HCT116 (cell line): Measurements from ENCODE around the gene GPRC5A. TPM values are rescaled to one million over a fixed set of nuclear protein-coding genes. Genes with fewer than 3 reads are reported as not detected.
A peak's percentile ranks its signal among the peaks of the same experiment; 100 is the strongest.

Experiments
- ATAC-seq: fragments of 200-7000 bp; cut with Tn5 transposase; 2 replicates; pipeline ENCODE4 v1.9.1; 2020; ENCODE audit warnings: mild to moderate bottlenecking, moderate library complexity
- BruUV-seq: library from RNA; stranded (reverse); fragments of 400-500 nt; replicated peaks from 2 replicates; lab custom pipeline; 2021; lab: Mats Ljungman, UMichigan
- CTCF ChIA-PET: fragments of 300-600 bp; sonication (Branson Sonifier 250); formaldehyde crosslinking; loops from one replicate; lab custom pipeline; 2021; ENCODE audit warnings: antibody characterized with exemption; lab: Charles Lee
- POLR2A ChIA-PET: fragments of 300-600, 350-600 bp; sonication (Branson Sonifier 250); formaldehyde crosslinking; loops from one replicate; lab custom pipeline; 2021; ENCODE audit warnings: antibody characterized with exemption; lab: Charles Lee
- RAD21 ChIA-PET, 2 experiments: fragments of 300-600 bp; sonication (Branson Sonifier 250); formaldehyde crosslinking; loops; one replicate each; lab custom pipeline; 2023; ENCODE audit warnings: low total read pairs in 2 of 2; ENCODE audit not compliant: uncharacterized antibody in 2 of 2, unreplicated experiment in 2 of 2, low non-redundant PET in 1 of 2; lab: Charles Lee
- DNase-seq: peaks from one replicate; pipeline ENCODE4 v3.0.0-alpha.2; 2010; ENCODE audit warnings: low read depth, low spot score
- H2AFZ ChIP-seq: fragments of 200-600 bp; shearing (Covaris generic), sonication (generic); 2 replicates; pipeline ENCODE4 v1.6.1; 2017; ENCODE audit warnings: low read depth, mixed run types, mixed read lengths, antibody characterized with exemption, low read length; ENCODE audit not compliant: poor library complexity, severe bottlenecking
- H3K27ac ChIP-seq: 2 replicates; pipeline ENCODE4 v1.5.1; 2012; ENCODE audit warnings: low read depth, low read length
- H3K27me3 ChIP-seq: fragments of 200-600 bp; sonication (generic); 2 replicates; pipeline ENCODE4 v1.6.1; 2016; ENCODE audit warnings: mixed run types, low read length, mixed read lengths; ENCODE audit not compliant: insufficient read depth
- H3K36me3 ChIP-seq, 2 experiments: fragments of 200-500 bp in 1 of 2; fragments of 200-600 bp in 1 of 2; sonication (Bioruptor generic) in 1 of 2; sonication (generic) in 1 of 2; 2 replicates each; pipeline versions ENCODE4 v1.5.1 to v1.6.1; 2014 to 2016; ENCODE audit warnings: low read length in 2 of 2, inconsistent platforms in 1 of 2, mixed read lengths in 1 of 2, mixed run types in 1 of 2; ENCODE audit not compliant: insufficient read depth in 2 of 2, control insufficient read depth in 1 of 2
- H3K4me1 ChIP-seq, 2 experiments: fragments of 200-600 bp in 1 of 2; sonication (generic) in 1 of 2; 2 replicates each; pipeline versions ENCODE4 v1.5.1 to v1.6.1; 2012 to 2017; ENCODE audit warnings: low read length in 2 of 2, inconsistent platforms in 1 of 2, mild to moderate bottlenecking in 1 of 2, mixed read lengths in 1 of 2, mixed run types in 1 of 2, moderate library complexity in 1 of 2; ENCODE audit not compliant: insufficient read depth in 2 of 2, control insufficient read depth in 1 of 2
- H3K4me2 ChIP-seq: fragments of 200-600 bp; sonication (generic); 2 replicates; pipeline ENCODE4 v1.6.1; 2017; ENCODE audit warnings: mixed run types, low read length, mixed read lengths
- H3K4me3 ChIP-seq, 2 experiments: fragments of 200-600 bp in 1 of 2; sonication (generic) in 1 of 2; replicated peaks in 1 of 2; 2 replicates each; pipeline ENCODE4 v1.5.1; 2011 to 2016; ENCODE audit warnings: low read length in 2 of 2, control low read depth in 1 of 2, low read depth in 1 of 2, mild to moderate bottlenecking in 1 of 2, mixed read lengths in 1 of 2, mixed run types in 1 of 2
- H3K79me2 ChIP-seq: fragments of 200-600 bp; sonication (generic); 2 replicates; pipeline ENCODE4 v1.6.1; 2017; ENCODE audit warnings: mild to moderate bottlenecking, mixed run types, low read length, moderate library complexity, mixed read lengths; ENCODE audit not compliant: insufficient read depth
- H3K9ac ChIP-seq: fragments of 200-600 bp; sonication (generic); 2 replicates; pipeline ENCODE4 v1.6.1; 2016; ENCODE audit warnings: low read length, mixed read lengths
- H3K9me2 ChIP-seq: fragments of 200-600 bp; sonication (generic), shearing (Covaris generic); 2 replicates; pipeline ENCODE4 v1.6.1; 2017; ENCODE audit warnings: mixed run types, mild to moderate bottlenecking, moderate library complexity; ENCODE audit not compliant: insufficient read depth
- H3K9me3 ChIP-seq, 2 experiments: fragments of 200-500 bp in 1 of 2; fragments of 200-600 bp in 1 of 2; sonication (Bioruptor generic) in 1 of 2; sonication (generic) in 1 of 2; 2 replicates each; pipeline ENCODE4 v1.6.1; 2014 to 2017; ENCODE audit warnings: low read length in 2 of 2, mixed read lengths in 2 of 2, inconsistent platforms in 1 of 2, low read depth in 1 of 2, mild to moderate bottlenecking in 1 of 2, mixed run types in 1 of 2, moderate library complexity in 1 of 2; ENCODE audit not compliant: control insufficient read depth in 1 of 2, insufficient read depth in 1 of 2
- H4K20me1 ChIP-seq: fragments of 200-600 bp; sonication (generic), shearing (Covaris generic); 2 replicates; pipeline ENCODE4 v1.6.1; 2017; ENCODE audit warnings: mixed run types, mild to moderate bottlenecking, moderate library complexity; ENCODE audit not compliant: insufficient read depth
- CBX3 ChIP-seq: IDR thresholded peaks from 2 replicates; pipeline ENCODE4 v1.6.1; 2012; ENCODE audit warnings: low read depth
- CEBPB ChIP-seq: IDR thresholded peaks from 2 replicates; pipeline ENCODE4 v1.6.1; 2012; ENCODE audit warnings: low read depth
- EGR1 ChIP-seq: IDR thresholded peaks from 2 replicates; pipeline ENCODE4 v1.6.1; 2012; ENCODE audit warnings: low read depth
- FOSL1 ChIP-seq: IDR thresholded peaks from 2 replicates; pipeline ENCODE4 v1.6.1; 2012; ENCODE audit warnings: low read depth
- JUND ChIP-seq: IDR thresholded peaks from 2 replicates; pipeline ENCODE4 v1.6.1; 2012
- POLR2A ChIP-seq: IDR thresholded peaks from 2 replicates; pipeline ENCODE4 v1.7.0; 2011; ENCODE audit warnings: borderline replicate concordance; ENCODE audit not compliant: insufficient read depth, insufficient read length; ENCODE audit errors: extremely low read depth
- POLR2AphosphoS5 ChIP-seq: IDR thresholded peaks from 2 replicates; pipeline ENCODE4 v1.6.1; 2011; ENCODE audit warnings: mild to moderate bottlenecking, low read depth, low read length, moderate library complexity
- RAD21 ChIP-seq: IDR thresholded peaks from 2 replicates; pipeline ENCODE4 v1.6.1; 2012; ENCODE audit warnings: low read depth, mild to moderate bottlenecking
- SIN3A ChIP-seq: IDR thresholded peaks from 2 replicates; pipeline ENCODE4 v1.6.1; 2012; ENCODE audit warnings: low read depth
- SP1 ChIP-seq: IDR thresholded peaks from 2 replicates; pipeline ENCODE4 v1.6.1; 2012; ENCODE audit warnings: low read depth
- SRF ChIP-seq: IDR thresholded peaks from 2 replicates; pipeline ENCODE4 v1.6.1; 2012; ENCODE audit warnings: low read depth
- ZFX ChIP-seq: fragments of 450-650 bp; IDR thresholded peaks from 2 replicates; pipeline ENCODE4 v1.6.1; 2017
- ZNF274 ChIP-seq: fragments of 200-500 bp; sonication (Bioruptor generic); IDR thresholded peaks from 2 replicates; pipeline ENCODE4 v1.6.1; 2014; ENCODE audit warnings: mild to moderate bottlenecking, low read depth, low read length, inconsistent platforms
- intact Hi-C: fragments of 100-400 bp; cut with micrococcal nuclease; formaldehyde crosslinking; loops from 2 replicates; pipeline ENCODE4 v1.10.0; 2022
- total RNA-seq: library from RNA; stranded (reverse); gene quantifications from one replicate; pipeline ENCODE4 v1.2.1, GENCODE V29; 2021; ENCODE audit not compliant: unreplicated experiment
- TF ChIP-seq, protein P1 (sequence below): IDR thresholded peaks from 2 replicates; pipeline ENCODE4 v1.6.1; 2012
- TF ChIP-seq, protein P2 (sequence below): IDR thresholded peaks from 2 replicates; pipeline ENCODE4 v1.6.1; 2012
- TF ChIP-seq, protein P3 (sequence below): IDR thresholded peaks from 2 replicates; pipeline ENCODE4 v1.6.1; 2011; ENCODE audit warnings: mild to moderate bottlenecking, low read length, moderate library complexity; ENCODE audit not compliant: insufficient replicate concordance; ENCODE audit errors: extremely low read depth
- TF ChIP-seq, protein P4 (sequence below): IDR thresholded peaks from 2 replicates; pipeline ENCODE4 v1.6.1; 2012; ENCODE audit warnings: low read depth

Gene GPRC5A
- total RNA-seq, 1 experiment from 2014 or later: 305 TPM

DNA sequence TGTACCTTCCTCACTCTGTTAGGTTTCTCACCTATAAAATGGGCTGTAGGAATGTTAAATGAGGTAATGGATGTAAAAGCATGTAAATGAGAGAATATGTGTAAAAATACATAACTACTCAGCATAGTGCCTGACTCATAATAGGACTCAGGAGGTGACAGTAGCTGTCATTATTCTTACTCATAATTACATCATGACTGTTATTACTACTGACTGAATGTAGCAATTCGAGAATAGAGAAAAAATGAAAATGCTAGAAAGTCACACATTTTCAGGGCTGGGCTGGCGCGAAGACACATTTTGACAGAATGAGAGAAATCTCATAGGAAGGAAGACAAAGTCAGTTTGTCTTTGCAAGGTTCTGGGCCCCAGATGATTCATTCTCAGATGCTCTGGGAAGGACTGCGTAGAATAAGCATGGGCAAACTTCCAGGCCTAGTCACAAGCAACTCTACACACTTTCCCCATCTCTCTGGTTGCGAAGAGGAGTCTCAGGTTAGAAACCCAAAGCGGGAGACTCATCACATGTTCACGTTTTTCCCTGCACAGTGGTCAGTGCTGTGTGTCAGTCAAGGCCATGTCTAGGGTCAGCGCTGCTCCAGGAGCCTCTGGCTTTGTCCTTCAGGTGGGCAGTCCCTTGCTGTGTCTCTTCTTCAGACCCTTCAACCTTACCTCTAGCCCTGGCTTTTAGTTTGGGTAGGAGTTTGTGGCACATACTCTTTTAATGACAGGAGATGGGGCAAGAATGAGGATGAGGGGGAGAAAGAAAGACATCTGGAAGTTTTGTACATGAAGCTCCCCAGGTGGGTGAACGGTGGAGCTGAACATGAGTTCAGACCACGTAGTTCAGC is 8.4 kb downstream of the GPRC5A start:
- POLR2A ChIA-PET: interaction anchor here (0.6 to 3.7 kb wide), 11 partner anchors 8 to 97 kb away, joined by 3 to 34 read pairs (median 3); partner anchors contain the start of gene GPRC5A
- Histone ChIP-seq H3K79me2 (peaks cover 99% of the 10 kb centered on the region), H3K9me3 (no peaks in the 10 kb centered on the region), H3K9ac (peak overlapping the region; percentile 30), H3K9me2 (no peaks in the 10 kb centered on the region), H3K4me1 (peaks cover 94 to 98% of the 10 kb centered on the region in 2 experiments), H3K4me2 (peak overlapping the region; percentile 65), H3K36me3 (peaks cover 0 to 31% of the 10 kb centered on the region in 2 experiments; a peak in 1 of 4 replicates), H3K27me3 (no peaks in the 10 kb centered on the region), H3K27ac (peak overlapping the region; percentile 65), H4K20me1 (peaks cover 53% of the 10 kb centered on the region), H2AFZ (no peak overlapping the region), H3K4me3 (peak overlapping the region in 1 of 2 experiments; percentile 1; a peak in 1 of 4 replicates)
- CTCF ChIA-PET: interaction anchor here (1.2 kb wide), 1 partner anchor 62 kb away, joined by 4 read pairs; no protein-coding TSS in a partner anchor
- BruUV-seq: no TSS peak
- ATAC-seq: peak; percentile 9; the same call in 1 of the 2 replicates
- intact Hi-C loops: loop anchor here (10.0 kb wide), 1 partner anchor 175 kb away; no protein-coding TSS in a partner anchor
- RAD21 ChIA-PET: interaction anchor here in 1 of 2 experiments (1.1 kb wide), 1 partner anchor 63 kb away, joined by 3 read pairs; no protein-coding TSS in a partner anchor
- no peak for TF ChIP-seq ZNF274
- TF ChIP-seq, protein P1, sequence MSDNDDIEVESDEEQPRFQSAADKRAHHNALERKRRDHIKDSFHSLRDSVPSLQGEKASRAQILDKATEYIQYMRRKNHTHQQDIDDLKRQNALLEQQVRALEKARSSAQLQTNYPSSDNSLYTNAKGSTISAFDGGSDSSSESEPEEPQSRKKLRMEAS: peak; percentile 74
- TF ChIP-seq, protein P2, sequence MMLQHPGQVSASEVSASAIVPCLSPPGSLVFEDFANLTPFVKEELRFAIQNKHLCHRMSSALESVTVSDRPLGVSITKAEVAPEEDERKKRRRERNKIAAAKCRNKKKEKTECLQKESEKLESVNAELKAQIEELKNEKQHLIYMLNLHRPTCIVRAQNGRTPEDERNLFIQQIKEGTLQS: no peak; the same call in 1 of the 2 replicates
- TF ChIP-seq ZFX: no peak
- peak; percentile 60 for TF ChIP-seq POLR2AphosphoS5
- TF ChIP-seq POLR2A: no peak
- TF ChIP-seq SIN3A: peak; percentile 93
- TF ChIP-seq CBX3: peak; percentile 13; the same call in 1 of the 2 replicates
- TF ChIP-seq, protein P3, sequence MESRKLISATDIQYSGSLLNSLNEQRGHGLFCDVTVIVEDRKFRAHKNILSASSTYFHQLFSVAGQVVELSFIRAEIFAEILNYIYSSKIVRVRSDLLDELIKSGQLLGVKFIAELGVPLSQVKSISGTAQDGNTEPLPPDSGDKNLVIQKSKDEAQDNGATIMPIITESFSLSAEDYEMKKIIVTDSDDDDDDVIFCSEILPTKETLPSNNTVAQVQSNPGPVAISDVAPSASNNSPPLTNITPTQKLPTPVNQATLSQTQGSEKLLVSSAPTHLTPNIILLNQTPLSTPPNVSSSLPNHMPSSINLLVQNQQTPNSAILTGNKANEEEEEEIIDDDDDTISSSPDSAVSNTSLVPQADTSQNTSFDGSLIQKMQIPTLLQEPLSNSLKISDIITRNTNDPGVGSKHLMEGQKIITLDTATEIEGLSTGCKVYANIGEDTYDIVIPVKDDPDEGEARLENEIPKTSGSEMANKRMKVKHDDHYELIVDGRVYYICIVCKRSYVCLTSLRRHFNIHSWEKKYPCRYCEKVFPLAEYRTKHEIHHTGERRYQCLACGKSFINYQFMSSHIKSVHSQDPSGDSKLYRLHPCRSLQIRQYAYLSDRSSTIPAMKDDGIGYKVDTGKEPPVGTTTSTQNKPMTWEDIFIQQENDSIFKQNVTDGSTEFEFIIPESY: no peak
- TF ChIP-seq SRF: 0 out of 2 replicates have a peak, but pooled peaks have one; percentile 58
- 0 out of 2 replicates have a peak, but pooled peaks have one; percentile 4 for TF ChIP-seq RAD21
- no peak for TF ChIP-seq EGR1
- TF ChIP-seq, protein P4, sequence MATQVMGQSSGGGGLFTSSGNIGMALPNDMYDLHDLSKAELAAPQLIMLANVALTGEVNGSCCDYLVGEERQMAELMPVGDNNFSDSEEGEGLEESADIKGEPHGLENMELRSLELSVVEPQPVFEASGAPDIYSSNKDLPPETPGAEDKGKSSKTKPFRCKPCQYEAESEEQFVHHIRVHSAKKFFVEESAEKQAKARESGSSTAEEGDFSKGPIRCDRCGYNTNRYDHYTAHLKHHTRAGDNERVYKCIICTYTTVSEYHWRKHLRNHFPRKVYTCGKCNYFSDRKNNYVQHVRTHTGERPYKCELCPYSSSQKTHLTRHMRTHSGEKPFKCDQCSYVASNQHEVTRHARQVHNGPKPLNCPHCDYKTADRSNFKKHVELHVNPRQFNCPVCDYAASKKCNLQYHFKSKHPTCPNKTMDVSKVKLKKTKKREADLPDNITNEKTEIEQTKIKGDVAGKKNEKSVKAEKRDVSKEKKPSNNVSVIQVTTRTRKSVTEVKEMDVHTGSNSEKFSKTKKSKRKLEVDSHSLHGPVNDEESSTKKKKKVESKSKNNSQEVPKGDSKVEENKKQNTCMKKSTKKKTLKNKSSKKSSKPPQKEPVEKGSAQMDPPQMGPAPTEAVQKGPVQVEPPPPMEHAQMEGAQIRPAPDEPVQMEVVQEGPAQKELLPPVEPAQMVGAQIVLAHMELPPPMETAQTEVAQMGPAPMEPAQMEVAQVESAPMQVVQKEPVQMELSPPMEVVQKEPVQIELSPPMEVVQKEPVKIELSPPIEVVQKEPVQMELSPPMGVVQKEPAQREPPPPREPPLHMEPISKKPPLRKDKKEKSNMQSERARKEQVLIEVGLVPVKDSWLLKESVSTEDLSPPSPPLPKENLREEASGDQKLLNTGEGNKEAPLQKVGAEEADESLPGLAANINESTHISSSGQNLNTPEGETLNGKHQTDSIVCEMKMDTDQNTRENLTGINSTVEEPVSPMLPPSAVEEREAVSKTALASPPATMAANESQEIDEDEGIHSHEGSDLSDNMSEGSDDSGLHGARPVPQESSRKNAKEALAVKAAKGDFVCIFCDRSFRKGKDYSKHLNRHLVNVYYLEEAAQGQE: no peak
- TF ChIP-seq SP1: peak; percentile 76
- TF ChIP-seq CEBPB: peak; percentile 93
- peak; percentile 83 for TF ChIP-seq JUND
- TF ChIP-seq FOSL1: peak; percentile 84
- no peak for DNase-seq
